HepG2 (cell line): ENCODE measurements around the gene CCDC33.

ENCODE experiments used
- RBFOX2 ChIP-seq: fragments of 200-400 bp; formaldehyde crosslinking; IDR thresholded peaks from 2 replicates; pipeline ENCODE4 v1.6.1; 2017; ENCODE audit warnings: low read depth, mild to moderate bottlenecking, low read length
- SMARCE1 ChIP-seq: fragments of 450-650 bp; IDR thresholded peaks from 2 replicates; pipeline ENCODE4 v1.6.1; 2017; ENCODE audit warnings: borderline replicate concordance

DNA sequence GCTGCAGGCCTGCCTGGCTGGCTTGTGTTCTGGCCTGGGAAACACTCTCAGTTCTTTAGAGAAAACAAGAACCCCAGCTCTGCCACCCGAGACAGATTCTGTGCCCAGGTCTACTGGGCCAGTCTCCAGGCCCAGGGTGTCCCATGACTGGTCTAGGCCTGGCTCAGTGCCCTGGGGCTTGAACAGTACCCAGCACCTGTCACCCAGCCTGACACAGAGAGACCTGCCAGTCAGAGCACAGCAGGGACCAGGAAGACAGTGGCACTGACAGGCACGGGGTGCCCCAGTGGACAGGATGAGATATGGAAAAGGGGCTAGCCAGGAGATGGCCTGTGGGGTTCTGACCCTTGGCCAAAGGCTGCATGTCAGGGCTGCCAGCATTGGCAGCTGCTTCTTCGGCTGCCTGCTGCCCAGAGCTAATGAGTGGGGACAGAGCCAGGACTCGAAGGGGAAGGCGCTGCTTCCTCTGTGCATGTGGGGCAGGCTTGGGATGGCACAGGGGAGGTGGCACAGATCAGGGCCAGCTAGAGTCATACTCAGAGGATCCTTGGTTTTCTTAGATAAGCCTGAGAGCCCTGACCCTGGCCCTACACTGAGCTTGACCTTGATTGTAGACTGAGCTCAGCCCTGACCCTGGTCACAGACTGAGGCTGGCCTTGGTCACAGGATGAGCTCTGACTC lies 15.1 kb downstream of the CCDC33 start:
- TF ChIP-seq SMARCE1: no peak
- no peak for TF ChIP-seq RBFOX2
